Motor neuron (in vitro differentiated cells): Measurements from ENCODE around the gene HEMK1. TPM values are rescaled to one million over a fixed set of nuclear protein-coding genes. Genes with fewer than 3 reads are reported as not detected.
A peak's percentile ranks its signal among the peaks of the same experiment; 100 is the strongest.

ENCODE experiments used
- ATAC-seq, 8 experiments: fragments of 200-7000 bp; cut with Tn5 transposase; replicated peaks in 6 of 8; 2 replicates each; pipeline ENCODE4 v1.8.0; 2021; ENCODE audit warnings: mild to moderate bottlenecking in 8 of 8, moderate library complexity in 8 of 8
- H3K27ac ChIP-seq, 2 donors: fragments of 250-450 bp; sonication (Bioruptor Pico); 2 replicates each; pipeline ENCODE4 v1.9.0; 2021; ENCODE audit warnings: antibody characterized with exemption in 2 of 2, mild to moderate bottlenecking in 2 of 2, moderate library complexity in 1 of 2
- H3K4me1 ChIP-seq, 2 donors: fragments of 250-450 bp; sonication (Bioruptor Pico); replicated peaks in 1 of 2; 2 replicates each; pipeline ENCODE4 v1.6.1; 2021; ENCODE audit warnings: antibody characterized with exemption in 2 of 2, mild to moderate bottlenecking in 2 of 2, moderate library complexity in 1 of 2
- H3K4me3 ChIP-seq, 5 donors: fragments of 250-450 bp; sonication (Bioruptor Pico); 2 replicates each; pipeline ENCODE4 v1.9.0; 2021; ENCODE audit warnings: antibody characterized with exemption in 5 of 5, mild to moderate bottlenecking in 5 of 5, moderate library complexity in 4 of 5
- WGBS, 10 experiments: fragments of 450-650 bp; shearing (Covaris generic); methylation state at CpG; one replicate each; pipeline ENCODE4 v1.0.0; 2022; 5-methylcytosine and 5-hydroxymethylcytosine counted together
- in situ Hi-C, 9 experiments: fragments of 400-800 bp; cut with MboI; loops; one replicate each; pipeline ENCODE4 v1.15.0; 2021; ENCODE audit warnings: low sequenced_read_pairs in 9 of 9, low pct_unique_long_range_greater_than_20kb in 2 of 9; ENCODE audit not compliant: unreplicated experiment in 9 of 9
- total RNA-seq, 8 experiments: library from RNA; unstranded; fragments of 300-600 nt; gene quantifications; 2 replicates each; pipeline versions ENCODE4 v1.2.3 to v1.2.4, GENCODE V29; 2022

Gene HEMK1, protein sequence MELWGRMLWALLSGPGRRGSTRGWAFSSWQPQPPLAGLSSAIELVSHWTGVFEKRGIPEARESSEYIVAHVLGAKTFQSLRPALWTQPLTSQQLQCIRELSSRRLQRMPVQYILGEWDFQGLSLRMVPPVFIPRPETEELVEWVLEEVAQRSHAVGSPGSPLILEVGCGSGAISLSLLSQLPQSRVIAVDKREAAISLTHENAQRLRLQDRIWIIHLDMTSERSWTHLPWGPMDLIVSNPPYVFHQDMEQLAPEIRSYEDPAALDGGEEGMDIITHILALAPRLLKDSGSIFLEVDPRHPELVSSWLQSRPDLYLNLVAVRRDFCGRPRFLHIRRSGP
- total RNA-seq: 10 to 100 TPM in 7 of 8 experiments, 1 to 10 TPM in 1; 9.5 to 25.5 (median 15.6) TPM

DNA sequence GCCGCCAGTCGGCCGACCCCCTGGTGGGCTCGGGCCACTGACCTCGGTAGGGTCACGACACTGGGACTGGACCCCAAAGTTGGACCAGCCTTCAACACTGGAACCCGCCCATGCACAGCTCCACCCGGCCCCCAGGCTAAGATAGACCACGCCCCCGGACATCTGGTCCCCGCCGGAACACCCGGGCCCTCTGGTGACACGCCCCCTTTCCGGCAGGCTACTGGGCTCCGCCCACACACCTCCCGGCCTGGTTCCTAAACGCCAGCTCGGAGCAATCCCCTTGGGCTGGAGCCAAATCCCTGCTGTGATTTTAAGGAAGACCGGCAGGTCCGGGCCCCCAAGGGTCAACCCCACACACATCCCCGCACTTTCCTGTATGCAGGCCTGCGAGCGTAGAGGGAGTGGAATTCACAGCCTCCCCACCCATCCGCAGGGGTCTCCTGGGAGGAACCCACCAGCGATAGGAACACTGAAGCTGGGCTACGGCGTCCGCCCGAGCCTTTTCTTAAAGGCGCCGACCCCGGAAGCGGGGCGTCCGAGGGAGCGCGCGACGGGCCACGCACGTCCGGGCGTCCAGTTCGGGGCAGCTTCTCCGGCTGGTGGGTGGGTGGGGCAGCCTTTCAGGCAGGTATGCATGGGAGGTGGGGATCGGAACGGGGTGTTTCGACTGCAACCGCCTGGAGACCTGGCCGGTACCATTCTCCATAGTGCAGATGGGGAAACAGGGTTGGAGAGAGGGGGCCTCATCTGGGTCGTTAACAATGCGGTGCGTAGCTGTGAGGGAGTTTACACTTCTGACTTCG, at the start of gene HEMK1:
Gene HEMK1 (plus strand): TSS at position 576 of the 803 bp plus-strand sequence. CDS start 1,583 bp downstream, outside the sequence.
- peak; percentile 76 to 88 (median 80) for ATAC-seq

DNA sequence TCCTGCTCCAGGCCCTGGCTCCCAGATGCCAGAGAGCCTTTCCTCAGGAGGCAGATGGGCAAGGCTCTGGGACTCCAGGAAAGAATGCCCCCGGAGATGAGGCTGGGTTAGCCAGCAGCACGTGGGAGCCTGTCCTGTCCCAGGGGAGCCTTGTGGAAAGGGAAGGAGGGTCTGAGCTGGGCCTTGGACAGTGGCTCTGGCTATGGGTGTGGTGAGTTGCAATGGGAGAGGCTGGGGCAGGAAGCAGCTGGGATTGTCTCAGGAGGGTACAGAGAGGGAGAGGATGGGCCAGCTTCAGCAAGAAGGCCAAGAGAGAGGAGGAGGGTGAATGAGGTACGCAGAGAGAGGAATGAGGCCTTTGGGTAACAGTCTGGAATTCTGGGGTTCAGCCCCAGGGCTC, 48.5 kb upstream of the HEMK1 start:
- peaks cover 84 to 89% of the 10 kb centered on the region in 2 donors for H3K4me1 ChIP-seq
- in situ Hi-C loops: no loop called here
- 57 to 100% (median 70%) methylated on average over 1 to 3 of the region's 3 CpGs; no CpG with 5 or more reads in 6 of the 10 experiments for WGBS, 10 experiments

More for the DNA sequence above, at the start of gene HEMK1:
- Histone ChIP-seq H3K27ac (peak within 1 kb of the TSS; percentile 94 to 96), H3K4me1 (peaks cover 12 to 14% of the 10 kb centered on the region in 2 donors), H3K4me3 (peak within 1 kb of the TSS; percentile 58 to 81 (median 68))
- WGBS, 10 experiments: 0 to 1% (median 0%) methylated on average over 1 to 15 of the region's 55 CpGs; no CpG with 5 or more reads in 5 of the 10 experiments
- in situ Hi-C loops: no loop called here

DNA sequence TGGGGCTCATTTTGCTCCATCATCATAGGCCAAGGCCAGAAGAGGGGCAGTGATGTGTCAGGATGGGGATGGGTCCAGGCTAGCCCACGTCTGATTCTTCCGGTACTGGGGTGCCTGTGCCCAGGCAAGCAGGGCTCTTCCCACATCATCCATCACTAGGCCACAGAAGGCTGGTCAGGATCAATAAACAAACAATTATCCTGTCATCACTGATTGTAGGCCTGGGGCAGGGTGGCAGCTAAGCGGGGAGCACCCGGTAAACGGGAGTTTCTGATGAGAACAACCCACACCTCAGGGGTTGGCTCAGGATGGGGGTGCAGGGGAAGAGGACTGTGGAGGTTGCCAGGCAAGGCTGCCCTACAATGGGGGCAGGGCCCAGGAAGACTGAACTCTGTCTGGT, 47.8 kb upstream of the HEMK1 start:
- Histone ChIP-seq H3K27ac (no peak overlapping the region), H3K4me3 (no peak overlapping the region), H3K4me1 (peaks cover 81 to 86% of the 10 kb centered on the region in 2 donors)
- WGBS, 10 experiments: no CpG with 5 or more reads among the region's 5 CpGs
- ATAC-seq: no peak
- in situ Hi-C loops: no loop called here

More for the DNA sequence above, 48.5 kb upstream of the HEMK1 start:
- H3K27ac ChIP-seq: no peak overlapping the region
- ATAC-seq: peak in 2 of 8 experiments; percentile 4 to 22
- no peak overlapping the region for H3K4me3 ChIP-seq

DNA sequence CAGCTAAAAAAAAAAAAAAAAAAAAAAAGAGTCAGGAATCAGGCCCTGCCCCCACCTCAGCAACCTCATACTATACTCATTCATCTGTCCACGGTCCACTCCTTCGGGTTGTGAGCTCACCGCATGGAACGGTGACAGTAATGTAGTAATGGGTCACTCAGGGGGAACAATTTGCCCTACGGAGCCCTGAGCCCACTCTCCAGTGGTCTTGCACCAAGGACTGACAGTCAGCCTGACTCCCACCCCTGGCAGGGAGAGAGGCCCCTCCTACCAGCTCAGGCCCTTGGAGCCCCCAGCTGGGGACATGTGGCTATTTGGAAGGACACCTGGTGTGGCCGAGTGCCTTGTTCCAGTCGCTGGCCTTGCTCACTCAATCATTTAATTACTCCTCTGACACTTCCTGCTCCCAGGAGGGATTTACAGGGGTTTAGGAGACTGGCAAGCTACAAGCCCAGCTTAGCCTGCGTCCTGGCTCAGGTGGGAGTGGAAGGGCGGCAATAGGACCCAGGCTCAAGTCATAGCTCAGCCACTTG, 46.0 kb upstream of the HEMK1 start:
- WGBS, 10 experiments: 29 to 52% (median 46%) methylated on average over 2 to 5 of the region's 9 CpGs; no CpG with 5 or more reads in 6 of the 10 experiments
- in situ Hi-C loops: no loop called here
- ATAC-seq: peak in 5 of 8 experiments; percentile 59 to 79 (median 75)
- H3K27ac ChIP-seq: no peak overlapping the region
- H3K4me3 ChIP-seq: no peak overlapping the region
- peaks cover 63 to 68% of the 10 kb centered on the region in 2 donors for H3K4me1 ChIP-seq

DNA sequence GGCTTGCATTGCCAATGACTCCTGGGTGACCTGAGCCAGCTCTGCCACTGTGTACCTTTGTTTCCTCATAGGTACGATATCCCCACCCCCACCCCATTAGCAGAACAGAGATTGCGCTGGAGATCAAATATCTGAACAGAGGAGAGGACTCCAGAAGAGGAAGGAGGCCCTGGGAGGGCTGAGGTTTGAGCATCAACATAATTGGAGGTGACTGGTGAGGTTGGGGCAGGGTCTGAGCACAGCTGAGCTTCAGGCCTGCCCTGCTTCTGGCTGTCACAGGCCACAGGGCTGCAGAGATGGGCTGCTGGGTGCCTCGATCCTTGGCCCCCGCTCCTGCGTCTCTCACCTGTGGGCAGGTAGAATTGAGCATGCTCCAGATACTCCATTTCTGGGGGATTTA, 44.6 kb upstream of the HEMK1 start:
- in situ Hi-C loops: loop anchor here in 3 of 9 experiments (25.0 kb wide), 1 partner anchor 87 kb away; no protein-coding TSS in a partner anchor
- H3K27ac ChIP-seq: no peak overlapping the region
- ATAC-seq: peak in 2 of 8 experiments; percentile 2
- no peak overlapping the region for H3K4me3 ChIP-seq
- peaks cover 55 to 66% of the 10 kb centered on the region in 2 donors for H3K4me1 ChIP-seq
- 50 to 94% (median 65%) methylated on average over 2 to 4 of the region's 5 CpGs; no CpG with 5 or more reads in 6 of the 10 experiments for WGBS, 10 experiments

DNA sequence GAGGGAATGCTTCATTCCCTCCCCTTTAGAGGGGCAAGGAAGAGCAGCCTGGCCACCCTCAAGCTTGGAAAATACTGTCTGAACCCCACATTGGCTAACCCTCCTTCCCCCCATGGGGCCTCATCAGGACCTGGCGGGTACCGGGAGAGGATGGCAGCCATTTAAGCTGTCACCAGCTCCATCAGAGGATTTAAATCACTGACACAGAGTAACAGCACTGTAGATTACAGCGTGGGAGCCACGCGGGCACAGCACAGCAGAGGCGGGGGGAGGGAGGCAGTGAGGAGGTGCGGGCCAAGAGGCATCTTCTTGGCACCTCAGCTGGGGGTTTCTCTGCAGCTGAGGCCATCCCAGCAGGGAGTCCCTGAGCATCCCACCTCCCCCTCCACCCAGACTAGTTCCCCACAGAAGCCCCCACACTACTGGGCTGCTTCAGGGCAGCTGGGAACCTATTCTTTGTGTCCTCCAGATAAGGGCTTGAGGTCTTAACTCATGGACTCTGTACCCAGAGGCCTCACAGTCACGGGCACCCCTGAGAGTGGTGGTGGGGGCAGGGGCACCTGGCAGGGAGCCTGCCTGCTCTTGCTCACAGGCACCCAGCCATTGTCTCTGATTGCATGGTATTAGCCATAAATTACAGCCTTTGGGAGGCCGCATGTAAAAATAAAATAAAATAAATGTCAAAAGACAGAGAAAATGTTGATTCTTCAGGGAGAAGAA, 44.0 kb upstream of the HEMK1 start:
- Histone ChIP-seq H3K27ac (no peak overlapping the region), H3K4me1 (peaks cover 59 to 70% of the 10 kb centered on the region in 2 donors), H3K4me3 (no peak overlapping the region)
- 55 to 100% (median 61%) methylated on average over 1 to 5 of the region's 9 CpGs; no CpG with 5 or more reads in 5 of the 10 experiments for WGBS, 10 experiments
- in situ Hi-C loops: loop anchor here in 3 of 9 experiments (25.0 kb wide), 1 partner anchor 88 kb away; no protein-coding TSS in a partner anchor
- ATAC-seq: peak in 4 of 8 experiments; percentile 13 to 68 (median 51)

DNA sequence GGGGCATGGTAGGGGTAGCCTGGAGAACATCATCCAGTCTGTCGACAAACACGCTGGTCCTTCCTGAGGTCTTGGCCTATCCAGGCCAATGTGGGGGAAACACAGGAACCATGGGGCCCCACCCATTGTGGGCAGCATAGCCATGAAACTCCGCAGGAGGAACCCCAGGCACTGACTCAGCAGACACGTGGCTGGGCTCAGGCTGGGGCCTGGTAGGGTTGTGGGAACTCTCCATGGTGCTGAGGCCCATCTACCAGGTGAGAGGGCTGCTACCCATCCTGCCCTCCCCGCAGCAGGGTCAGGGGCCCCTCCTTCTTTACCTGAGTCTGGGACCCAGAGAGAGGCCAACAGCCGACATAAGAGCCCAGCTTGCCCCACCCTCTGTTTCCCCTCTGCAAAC, 43.3 kb upstream of the HEMK1 start:
- Histone ChIP-seq H3K4me3 (no peak overlapping the region), H3K4me1 (peaks cover 60 to 66% of the 10 kb centered on the region in 2 donors), H3K27ac (no peak overlapping the region)
- in situ Hi-C loops: loop anchor here in 3 of 9 experiments (25.0 kb wide), 1 partner anchor 89 kb away; no protein-coding TSS in a partner anchor
- 40 to 62% (median 60%) methylated on average over 2 to 4 of the region's 6 CpGs; no CpG with 5 or more reads in 6 of the 10 experiments for WGBS, 10 experiments
- ATAC-seq: peak; percentile 38 to 98 (median 62)

DNA sequence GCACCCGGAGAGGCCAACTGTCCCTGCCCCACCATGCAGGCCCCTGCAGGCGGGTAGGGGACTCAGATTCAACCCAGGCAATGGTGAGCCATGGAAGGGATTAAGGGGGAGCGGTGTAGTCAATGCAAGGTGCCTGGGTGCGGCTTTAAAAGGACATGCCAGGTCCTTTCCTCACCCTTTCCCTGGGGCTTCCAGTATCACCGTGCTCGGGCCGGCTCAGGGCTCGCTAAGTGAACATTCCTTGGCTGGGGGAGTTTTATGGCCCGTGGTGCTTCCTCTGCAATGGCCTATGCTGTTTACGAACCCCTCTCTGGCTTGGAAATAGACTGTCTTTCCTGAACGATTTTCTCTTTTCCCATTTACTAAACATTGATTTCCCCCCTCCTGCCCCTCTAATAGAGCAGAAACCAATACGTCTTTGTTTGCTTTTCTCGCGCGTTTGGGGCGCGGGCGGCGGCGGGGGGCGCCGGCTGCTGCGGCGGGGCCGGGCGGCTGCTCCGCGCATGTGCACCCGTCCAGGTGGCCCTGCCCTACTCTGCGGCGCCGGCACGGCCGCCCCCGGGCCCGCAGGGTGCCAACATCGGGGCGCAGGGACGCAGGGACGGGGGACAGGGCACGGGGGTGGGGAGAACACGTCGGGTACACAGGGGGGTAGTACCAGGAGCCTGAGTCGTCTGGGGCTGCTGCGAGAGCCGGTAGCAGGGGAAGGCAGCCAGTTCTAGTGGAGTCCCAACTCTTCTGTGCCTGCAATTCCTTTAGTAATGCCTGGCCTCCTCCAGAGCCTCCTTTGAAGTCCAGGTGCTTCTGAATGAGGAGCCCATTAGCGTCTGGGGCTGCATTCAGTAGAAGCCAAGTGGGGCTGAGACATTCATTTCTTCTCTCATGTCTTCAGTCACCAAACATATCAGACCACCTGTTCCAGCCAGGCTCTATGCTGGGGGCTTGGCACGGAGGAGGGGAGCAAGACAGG, 39.0 kb upstream of the HEMK1 start:
- ATAC-seq: peak in 2 of 8 experiments; percentile 9 to 25
- in situ Hi-C loops: loop anchor here in 3 of 9 experiments (25.0 kb wide), 1 partner anchor 93 kb away; no protein-coding TSS in a partner anchor
- WGBS, 10 experiments: 3 to 67% (median 40%) methylated on average over 1 to 10 of the region's 48 CpGs; no CpG with 5 or more reads in 3 of the 10 experiments
- peak overlapping the region in 1 of 2 donors; percentile 7 for H3K27ac ChIP-seq
- H3K4me3 ChIP-seq: no peak overlapping the region
- H3K4me1 ChIP-seq: peaks cover 54 to 56% of the 10 kb centered on the region in 2 donors

DNA sequence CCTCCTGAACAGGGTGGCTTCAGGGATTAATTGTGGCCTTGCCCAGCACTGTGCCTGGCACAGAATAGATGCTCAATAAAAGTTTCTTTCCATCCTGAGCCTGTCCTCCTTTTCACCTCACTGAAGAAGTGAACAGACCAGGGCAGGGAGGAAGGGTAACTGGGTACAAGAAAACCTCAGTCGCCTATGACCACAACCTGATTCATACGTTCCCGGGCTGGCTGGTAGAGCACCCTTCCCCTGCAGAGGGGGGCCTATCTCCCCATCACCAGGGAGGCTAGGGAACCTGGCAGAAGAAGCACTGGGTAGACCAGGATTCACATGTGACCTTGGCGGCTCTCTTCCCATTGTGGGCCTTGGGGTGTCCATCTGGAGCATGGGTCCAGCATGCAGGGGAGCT, 38.1 kb upstream of the HEMK1 start:
- Histone ChIP-seq H3K27ac (no peak overlapping the region), H3K4me3 (no peak overlapping the region), H3K4me1 (peaks cover 45 to 47% of the 10 kb centered on the region in 2 donors)
- no peak for ATAC-seq
- in situ Hi-C loops: loop anchor here in 3 of 9 experiments (25.0 kb wide), 1 partner anchor 94 kb away; no protein-coding TSS in a partner anchor
- WGBS, 10 experiments: 100% methylated on average over 1 to 3 of the region's 4 CpGs; no CpG with 5 or more reads in 7 of the 10 experiments

DNA sequence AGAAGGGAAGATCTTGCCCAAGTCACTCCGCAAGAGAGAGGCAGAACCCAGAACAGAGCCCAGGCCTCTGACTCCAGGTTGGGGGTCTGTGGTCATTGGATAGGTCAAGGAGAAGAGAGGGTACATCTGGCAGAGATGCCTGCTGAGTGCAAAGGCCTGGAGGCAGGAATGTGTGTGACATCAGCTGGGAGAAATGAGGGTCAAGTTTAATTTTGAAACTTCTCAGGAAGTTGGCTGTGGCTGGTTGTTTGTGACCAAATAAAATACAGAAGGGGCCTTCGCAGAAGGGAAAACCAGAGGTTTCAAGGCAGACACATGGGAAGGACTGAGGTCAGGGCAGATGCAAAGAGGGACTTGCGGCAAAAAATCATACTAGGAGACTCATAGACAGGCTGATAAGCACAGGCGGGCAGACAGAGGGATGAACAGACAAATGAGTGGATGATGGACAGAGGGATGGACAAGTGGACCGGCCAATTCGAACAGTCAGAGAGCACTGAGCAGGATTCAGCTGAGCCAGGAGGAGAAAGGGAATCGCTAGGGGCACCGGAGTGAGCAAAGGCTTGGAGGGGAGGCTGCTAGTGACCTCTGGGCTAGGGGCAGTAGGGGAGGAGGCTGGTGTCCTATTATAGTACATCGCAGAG, 37.1 kb upstream of the HEMK1 start:
- H3K4me3 ChIP-seq: no peak overlapping the region
- ATAC-seq: no peak
- H3K27ac ChIP-seq: peak overlapping the region in 1 of 2 donors; percentile 30
- WGBS, 10 experiments: 76 to 100% (median 87%) methylated on average over 1 to 7 of the region's 9 CpGs; no CpG with 5 or more reads in 1 of the 10 experiments
- H3K4me1 ChIP-seq: peaks cover 44 to 47% of the 10 kb centered on the region in 2 donors
- in situ Hi-C loops: loop anchor here in 3 of 9 experiments (25.0 kb wide), 1 partner anchor 95 kb away; no protein-coding TSS in a partner anchor
